Measurements from ENCODE around the gene KIFC3. TPM values are rescaled to one million over a fixed set of nuclear protein-coding genes. Genes with fewer than 3 reads are reported as not detected.

The KIFC3 gene
- total RNA-seq: 27.1 and 28.1 TPM in 2 replicates

GRCh38 chr16:57802341-57803133 is at the start of gene KIFC3:
TSS of gene KIFC3 (minus strand) at chr16:57802491. CDS start at chr16:57798243, 4,248 bp downstream.

GRCh38 chr16:57735755-57736418 is 66.4 kb downstream of the KIFC3 start, which contains the start of gene KATNB1:
TSS of gene KATNB1 (plus strand) at chr16:57735770. CDS start at chr16:57737244, 1,474 bp downstream.

Other genes with a start within 250 kb of the KIFC3 start
- 1.8 TPM in 2 replicates for gene ADGRG1, start 173.9 kb downstream of the KIFC3 start, total RNA-seq
- not detected in 2 replicates for gene ADGRG3, start 134.2 kb downstream of the KIFC3 start, total RNA-seq
- gene DRC7, start 107.7 kb downstream of the KIFC3 start, total RNA-seq: not detected in 2 replicates
- 30.3 and 33.1 TPM in 2 replicates for gene KATNB1, start 66.7 kb downstream of the KIFC3 start, total RNA-seq
- not detected in 2 replicates for gene CNGB1, start 168.6 kb upstream of the KIFC3 start, total RNA-seq
- gene ZNF319, start 198.2 kb upstream of the KIFC3 start, total RNA-seq: 3.1 and 4.9 TPM in 2 replicates
- gene USB1, start 198.9 kb upstream of the KIFC3 start, total RNA-seq: 20.2 and 28.1 TPM in 2 replicates
- 2.2 TPM in 2 replicates for gene MMP15, start 223.3 kb upstream of the KIFC3 start, total RNA-seq

All from bronchus fibroblast of lung (primary cell).